ENCODE measurements around the gene TMEM184A.
"Not testable (repeated sequence)": the region's sequence is repeated elsewhere in the genome, so short reads cannot be mapped to it uniquely, and the experiment has no call there.

Gene TMEM184A

GRCh38 chr7:1516586-1517251 lies 39.3 kb downstream of the TMEM184A start:
- no peak overlapping the region for H3K4me3 ChIP-seq (ENCODE audit: low read depth, low read length)
- no peaks in the 10 kb centered on the region for H3K9me3 ChIP-seq (ENCODE audit: control insufficient read depth, insufficient read depth, low read length)
- no peaks in the 10 kb centered on the region for H3K36me3 ChIP-seq (ENCODE audit: control insufficient read depth, insufficient read depth, low read length)
- H3K9ac ChIP-seq (ENCODE audit: low read depth, low read length) = no peak overlapping the region
- no peaks in the 10 kb centered on the region for H3K27me3 ChIP-seq (ENCODE audit: control insufficient read depth, insufficient read depth, low read length)
- H3K4me1 ChIP-seq (ENCODE audit: control insufficient read depth, insufficient read depth, low read length) = no peaks in the 10 kb centered on the region

DNA sequence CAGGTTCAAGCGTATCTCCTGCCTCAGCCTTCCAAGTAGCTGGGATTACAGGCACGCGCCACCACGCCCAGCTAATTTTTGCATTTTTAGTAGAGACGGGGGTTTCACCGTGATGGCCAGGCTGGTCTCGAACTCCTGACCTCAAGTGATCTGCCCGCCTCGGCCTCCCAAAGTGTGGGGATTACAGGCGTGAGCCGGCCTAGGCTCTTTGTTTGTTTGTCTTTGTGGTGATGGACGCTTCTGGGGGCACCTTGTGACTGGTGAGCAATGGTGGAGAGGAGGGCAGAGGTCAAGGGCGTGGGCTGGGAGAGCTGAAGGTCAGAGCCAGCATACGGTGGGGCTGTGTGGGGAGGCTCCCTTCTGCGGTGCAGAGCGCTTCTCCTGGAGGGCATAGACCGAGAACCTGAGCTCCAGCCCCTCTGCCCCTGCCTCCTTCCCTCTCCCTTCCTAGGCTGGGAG lies 40.5 kb downstream of the TMEM184A start:
- H3K36me3 ChIP-seq (ENCODE audit: control insufficient read depth, insufficient read depth, low read length); H3K27me3 ChIP-seq (ENCODE audit: control insufficient read depth, insufficient read depth, low read length); H3K9me3 ChIP-seq (ENCODE audit: control insufficient read depth, insufficient read depth, low read length); H3K4me1 ChIP-seq (ENCODE audit: control insufficient read depth, insufficient read depth, low read length); H3K9ac ChIP-seq (ENCODE audit: low read depth, low read length); H3K4me3 ChIP-seq (ENCODE audit: low read depth, low read length): not testable (repeated sequence)

- no peak overlapping the region for H3K4me3 ChIP-seq (ENCODE audit: low read depth, low read length)
- H3K4me1 ChIP-seq (ENCODE audit: control insufficient read depth, insufficient read depth, low read length) = no peaks in the 10 kb centered on the region
Measured at GRCh38 chr7:1514995-1515401, 41.0 kb downstream of the TMEM184A start.

DNA sequence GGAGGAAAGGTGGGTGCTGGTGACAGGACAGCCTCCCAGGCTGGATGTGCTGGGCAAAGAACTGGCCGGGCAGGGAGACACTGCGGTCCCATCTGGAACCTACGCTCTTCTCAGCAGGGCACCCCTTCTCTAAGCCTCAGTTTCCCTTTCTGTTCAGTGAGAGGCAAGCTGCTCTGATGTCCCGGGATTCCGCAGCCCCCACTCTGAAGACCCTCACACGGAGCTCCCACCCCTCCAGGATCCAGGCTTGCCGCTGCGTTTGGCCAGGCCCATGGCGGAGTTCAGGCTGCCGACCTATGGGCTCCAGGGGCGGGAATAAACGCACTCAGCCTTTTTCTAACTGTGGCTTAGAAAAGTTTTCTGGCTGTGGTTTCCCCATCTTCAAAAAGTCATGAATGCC lies 41.6 kb downstream of the TMEM184A start:
- H3K4me1 ChIP-seq (ENCODE audit: control insufficient read depth, insufficient read depth, low read length) = no peaks in the 10 kb centered on the region

More at GRCh38 chr7:1514995-1515401, 41.0 kb downstream of the TMEM184A start:
- H3K36me3 ChIP-seq (ENCODE audit: control insufficient read depth, insufficient read depth, low read length) = no peaks in the 10 kb centered on the region
- no peaks in the 10 kb centered on the region for H3K27me3 ChIP-seq (ENCODE audit: control insufficient read depth, insufficient read depth, low read length)
- no peaks in the 10 kb centered on the region for H3K9me3 ChIP-seq (ENCODE audit: control insufficient read depth, insufficient read depth, low read length)
- no peak overlapping the region for H3K9ac ChIP-seq (ENCODE audit: low read depth, low read length)

DNA sequence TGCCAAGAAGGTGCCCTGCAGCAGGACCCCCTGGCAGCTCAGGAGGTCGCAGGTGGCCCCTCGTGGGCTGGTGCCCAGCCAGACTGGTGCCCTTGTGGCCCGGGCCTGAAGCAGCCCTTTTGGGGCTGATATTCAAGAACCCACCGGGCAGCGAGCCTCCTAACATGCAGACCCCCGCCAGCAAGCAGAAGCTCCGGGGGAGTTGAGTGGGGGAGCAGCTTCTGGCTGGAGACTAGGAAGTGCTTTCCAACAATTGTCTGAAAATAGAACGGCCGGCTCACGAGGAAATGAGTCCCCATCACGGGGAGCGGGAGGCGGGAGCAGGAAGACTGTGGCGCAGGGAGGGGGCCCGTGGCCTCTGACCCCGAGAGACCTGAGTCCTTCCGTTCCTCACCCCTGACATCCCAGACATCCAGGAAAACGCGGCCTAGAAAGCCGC lies 42.3 kb downstream of the TMEM184A start:
- Histone ChIP-seq H3K4me1 (ENCODE audit: control insufficient read depth, insufficient read depth, low read length) (no peaks in the 10 kb centered on the region), H3K4me3 (ENCODE audit: low read depth, low read length) (no peak overlapping the region), H3K27me3 (ENCODE audit: control insufficient read depth, insufficient read depth, low read length) (no peaks in the 10 kb centered on the region), H3K36me3 (ENCODE audit: control insufficient read depth, insufficient read depth, low read length) (no peaks in the 10 kb centered on the region), H3K9me3 (ENCODE audit: control insufficient read depth, insufficient read depth, low read length) (no peaks in the 10 kb centered on the region), H3K9ac (ENCODE audit: low read depth, low read length) (no peak overlapping the region)

More for the DNA sequence above, 41.6 kb downstream of the TMEM184A start:
- Histone ChIP-seq H3K36me3 (ENCODE audit: control insufficient read depth, insufficient read depth, low read length) (no peaks in the 10 kb centered on the region), H3K27me3 (ENCODE audit: control insufficient read depth, insufficient read depth, low read length) (no peaks in the 10 kb centered on the region), H3K9ac (ENCODE audit: low read depth, low read length) (no peak overlapping the region), H3K9me3 (ENCODE audit: control insufficient read depth, insufficient read depth, low read length) (no peaks in the 10 kb centered on the region), H3K4me3 (ENCODE audit: low read depth, low read length) (no peak overlapping the region)

GRCh38 chr7:1512781-1513656 lies 43.0 kb downstream of the TMEM184A start:
- H3K4me1 ChIP-seq (ENCODE audit: control insufficient read depth, insufficient read depth, low read length) = no peaks in the 10 kb centered on the region
- no peaks in the 10 kb centered on the region for H3K27me3 ChIP-seq (ENCODE audit: control insufficient read depth, insufficient read depth, low read length)
- no peak overlapping the region for H3K4me3 ChIP-seq (ENCODE audit: low read depth, low read length)
- H3K36me3 ChIP-seq (ENCODE audit: control insufficient read depth, insufficient read depth, low read length) = no peaks in the 10 kb centered on the region
- H3K9ac ChIP-seq (ENCODE audit: low read depth, low read length) = no peak overlapping the region
- no peaks in the 10 kb centered on the region for H3K9me3 ChIP-seq (ENCODE audit: control insufficient read depth, insufficient read depth, low read length)

GRCh38 chr7:1511444-1512422 lies 44.3 kb downstream of the TMEM184A start:
- H3K4me3 ChIP-seq (ENCODE audit: low read depth, low read length) = no peak overlapping the region
- no peaks in the 10 kb centered on the region for H3K27me3 ChIP-seq (ENCODE audit: control insufficient read depth, insufficient read depth, low read length)
- no peaks in the 10 kb centered on the region for H3K36me3 ChIP-seq (ENCODE audit: control insufficient read depth, insufficient read depth, low read length)
- H3K9ac ChIP-seq (ENCODE audit: low read depth, low read length) = no peak overlapping the region
- no peaks in the 10 kb centered on the region for H3K9me3 ChIP-seq (ENCODE audit: control insufficient read depth, insufficient read depth, low read length)
- no peaks in the 10 kb centered on the region for H3K4me1 ChIP-seq (ENCODE audit: control insufficient read depth, insufficient read depth, low read length)

GRCh38 chr7:1510780-1511154 lies 45.2 kb downstream of the TMEM184A start:
- no peaks in the 10 kb centered on the region for H3K27me3 ChIP-seq (ENCODE audit: control insufficient read depth, insufficient read depth, low read length)
- no peaks in the 10 kb centered on the region for H3K9me3 ChIP-seq (ENCODE audit: control insufficient read depth, insufficient read depth, low read length)
- H3K36me3 ChIP-seq (ENCODE audit: control insufficient read depth, insufficient read depth, low read length) = no peaks in the 10 kb centered on the region
- no peak overlapping the region for H3K4me3 ChIP-seq (ENCODE audit: low read depth, low read length)
- peaks cover 3% of the 10 kb centered on the region for H3K4me1 ChIP-seq (ENCODE audit: control insufficient read depth, insufficient read depth, low read length)
- no peak overlapping the region for H3K9ac ChIP-seq (ENCODE audit: low read depth, low read length)

GRCh38 chr7:1509226-1509625 lies 46.8 kb downstream of the TMEM184A start:
- Histone ChIP-seq H3K36me3 (ENCODE audit: control insufficient read depth, insufficient read depth, low read length) (no peaks in the 10 kb centered on the region), H3K4me1 (ENCODE audit: control insufficient read depth, insufficient read depth, low read length) (peaks cover 3% of the 10 kb centered on the region), H3K4me3 (ENCODE audit: low read depth, low read length) (no peak overlapping the region), H3K9me3 (ENCODE audit: control insufficient read depth, insufficient read depth, low read length) (no peaks in the 10 kb centered on the region), H3K9ac (ENCODE audit: low read depth, low read length) (no peak overlapping the region), H3K27me3 (ENCODE audit: control insufficient read depth, insufficient read depth, low read length) (no peaks in the 10 kb centered on the region)

GRCh38 chr7:1508277-1508758 lies 47.7 kb downstream of the TMEM184A start:
- Histone ChIP-seq H3K9ac (ENCODE audit: low read depth, low read length) (no peak overlapping the region), H3K9me3 (ENCODE audit: control insufficient read depth, insufficient read depth, low read length) (no peaks in the 10 kb centered on the region), H3K36me3 (ENCODE audit: control insufficient read depth, insufficient read depth, low read length) (no peaks in the 10 kb centered on the region), H3K4me3 (ENCODE audit: low read depth, low read length) (no peak overlapping the region), H3K4me1 (ENCODE audit: control insufficient read depth, insufficient read depth, low read length) (peaks cover 3% of the 10 kb centered on the region), H3K27me3 (ENCODE audit: control insufficient read depth, insufficient read depth, low read length) (no peaks in the 10 kb centered on the region)

Data from iPS-15b (cell line).